Fibroblast of skin of back (primary cell): ENCODE data around the gene FOXP1.

Experiments used
- DNase-seq: peaks from one replicate; pipeline ENCODE4 v3.0.0-alpha.2; 2013

The FOXP1 gene

GRCh38 chr3:71120012-71120411 lies 463.5 kb downstream of the FOXP1 start:
- DNase-seq, result no peak

DNA sequence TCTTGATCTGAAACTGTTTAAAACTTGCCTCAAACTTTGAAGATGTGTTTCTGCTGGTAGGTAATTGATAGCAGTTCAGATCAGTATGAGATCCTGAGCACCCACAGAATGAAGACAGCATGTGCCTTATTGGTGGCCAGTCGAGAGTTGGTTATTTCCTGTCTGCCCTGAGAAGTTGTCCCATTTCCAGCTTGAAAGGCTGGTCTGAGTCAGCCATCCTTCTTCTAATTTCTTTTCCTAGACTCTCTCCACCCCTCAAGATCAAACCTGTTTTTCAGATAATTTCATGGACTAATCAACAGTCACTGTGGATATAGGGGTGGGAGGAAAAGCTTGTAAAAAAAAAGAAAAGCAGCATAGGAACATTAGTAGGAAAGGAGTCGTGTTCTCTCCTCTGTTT lies 464.4 kb downstream of the FOXP1 start:
- peak; percentile 54 for DNase-seq

GRCh38 chr3:71118436-71118835 lies 465.1 kb downstream of the FOXP1 start:
- no peak for DNase-seq

GRCh38 chr3:71117572-71118247 lies 465.8 kb downstream of the FOXP1 start:
- DNase-seq, result peak; percentile 73

DNA sequence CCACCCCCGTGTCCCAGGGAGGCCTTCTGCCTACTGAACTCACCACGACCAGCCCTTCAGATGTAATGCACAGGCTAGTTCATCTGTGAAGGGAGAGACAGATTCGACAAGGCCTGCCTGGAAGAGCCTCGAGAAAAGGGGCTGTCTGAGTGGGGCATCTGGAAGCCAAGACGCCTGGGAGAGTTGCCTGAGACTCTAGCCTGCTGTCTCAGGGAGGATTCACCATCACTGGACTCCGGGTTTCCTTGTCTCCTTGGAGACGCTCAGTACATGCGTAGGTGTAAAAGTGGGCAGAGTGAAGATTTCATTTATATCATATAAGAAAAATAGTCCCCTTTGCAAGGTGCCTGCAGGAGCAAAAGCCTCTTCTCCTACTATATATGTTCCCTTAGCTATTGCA lies 468.9 kb downstream of the FOXP1 start:
- DNase-seq, result no peak

- no peak for DNase-seq
Observed at GRCh38 chr3:71112576-71112975, 471.0 kb downstream of the FOXP1 start.

- peak; percentile 92 for DNase-seq
Observed at GRCh38 chr3:71111784-71112440, 471.6 kb downstream of the FOXP1 start.

DNA sequence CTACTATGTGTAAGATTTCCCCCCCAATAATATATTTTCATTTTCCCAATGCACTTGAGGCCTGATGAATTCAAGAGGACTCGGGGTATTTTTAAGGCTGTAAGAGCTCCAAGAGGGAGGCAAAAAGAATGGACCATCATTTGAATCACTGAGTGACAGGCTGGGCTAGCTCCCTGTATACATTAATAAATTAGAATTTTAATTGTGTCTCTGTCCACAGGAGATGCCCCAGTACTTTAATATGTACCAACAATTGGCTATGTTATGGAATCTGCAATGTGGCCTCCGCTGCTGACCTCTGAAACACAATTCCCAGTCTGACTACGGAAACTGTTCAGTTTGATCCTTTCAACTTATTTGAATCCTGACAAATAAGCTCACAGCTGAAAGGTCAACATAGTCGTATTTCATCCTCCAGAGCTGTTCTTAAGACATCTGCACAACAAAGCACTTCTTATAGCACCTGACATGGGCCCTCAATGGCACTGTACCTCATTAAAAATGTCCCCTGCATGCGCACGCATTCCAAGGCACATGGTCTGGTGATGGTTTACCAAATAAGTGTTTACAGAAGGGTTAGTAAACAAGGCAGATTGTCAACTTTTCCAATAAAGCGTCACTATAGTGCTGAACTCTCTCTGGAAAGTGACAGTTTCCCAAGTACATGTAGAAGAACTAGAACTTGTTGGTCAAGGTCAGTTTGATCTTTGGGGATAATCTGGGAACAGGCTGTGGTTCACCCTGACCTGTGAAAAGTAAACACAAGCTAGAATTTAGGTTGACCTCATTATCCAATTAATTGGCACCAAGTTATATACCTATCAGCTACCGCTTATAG lies 472.9 kb downstream of the FOXP1 start:
- DNase-seq, result no peak

DNA sequence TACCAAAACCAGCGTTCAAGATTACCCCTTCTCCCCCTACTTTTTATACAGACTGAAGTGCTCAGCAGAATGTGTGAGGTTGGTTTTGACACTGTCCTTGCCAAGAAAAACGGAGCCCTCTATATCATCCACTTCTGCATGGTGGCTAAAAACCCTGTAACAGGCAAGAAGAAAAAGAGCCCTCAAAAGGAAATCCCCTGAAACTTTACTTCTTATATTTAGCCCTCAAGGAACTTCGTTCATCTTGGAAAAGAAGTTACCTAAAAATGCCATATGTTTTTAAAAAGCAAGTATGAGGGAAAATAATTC lies 473.6 kb downstream of the FOXP1 start:
- DNase-seq, result no peak

- DNase-seq, result peak; percentile 91
Observed at GRCh38 chr3:71109241-71109976, 474.1 kb downstream of the FOXP1 start.

GRCh38 chr3:71107926-71108325 lies 475.6 kb downstream of the FOXP1 start:
- DNase-seq, result no peak

GRCh38 chr3:71104976-71105375 lies 478.6 kb downstream of the FOXP1 start:
- no peak for DNase-seq

DNA sequence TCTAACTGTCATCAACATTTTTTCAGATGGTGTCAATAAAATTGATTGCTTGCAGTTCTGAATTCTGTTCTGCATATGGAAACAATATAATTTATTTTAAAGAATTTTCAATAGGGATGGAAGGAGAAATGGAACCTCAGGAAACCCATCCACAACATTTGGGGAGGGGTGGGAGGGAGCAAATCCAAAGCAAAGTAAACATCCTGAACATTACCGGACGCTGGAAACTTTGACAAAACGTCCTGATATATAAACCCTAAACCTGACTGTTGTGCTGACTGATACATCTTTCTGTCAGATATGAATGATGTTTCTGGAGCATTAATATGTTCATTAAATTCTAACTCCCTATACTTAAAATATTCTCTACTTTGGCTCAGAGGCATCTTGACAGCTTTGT lies 479.0 kb downstream of the FOXP1 start:
- DNase-seq, result no peak

GRCh38 chr3:71104121-71104541 lies 479.4 kb downstream of the FOXP1 start:
- DNase-seq, result peak; percentile 96

DNA sequence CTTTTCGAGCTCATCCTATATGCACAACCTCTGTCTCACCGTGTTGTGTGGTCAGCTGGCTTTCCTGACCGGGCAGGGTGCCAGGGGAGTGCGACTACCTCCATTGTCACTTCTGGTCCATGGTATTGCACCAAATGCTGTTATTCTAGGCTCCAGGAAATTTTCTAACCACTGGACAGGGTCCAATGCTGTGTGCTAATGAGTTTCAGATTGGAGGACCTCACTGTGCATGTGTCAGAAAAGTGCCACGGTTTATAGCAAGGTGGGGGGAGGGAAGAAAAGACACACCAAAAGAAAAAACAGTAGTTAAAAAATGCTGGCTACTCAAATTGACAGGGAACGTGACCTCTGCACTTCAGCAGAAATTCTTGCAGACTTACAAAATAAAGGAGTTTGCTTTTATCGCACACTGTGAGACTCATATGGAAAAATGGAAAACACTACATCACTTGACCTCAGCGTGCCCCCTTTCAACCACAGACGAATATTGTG lies 480.1 kb downstream of the FOXP1 start:
- peak; percentile 93 for DNase-seq

GRCh38 chr3:71102111-71102983 lies 481.2 kb downstream of the FOXP1 start:
- peak; percentile 98 for DNase-seq

GRCh38 chr3:71101626-71102025 lies 481.9 kb downstream of the FOXP1 start:
- DNase-seq, result peak; percentile 66

GRCh38 chr3:71101014-71101413 lies 482.5 kb downstream of the FOXP1 start:
- peak; percentile 91 for DNase-seq

DNA sequence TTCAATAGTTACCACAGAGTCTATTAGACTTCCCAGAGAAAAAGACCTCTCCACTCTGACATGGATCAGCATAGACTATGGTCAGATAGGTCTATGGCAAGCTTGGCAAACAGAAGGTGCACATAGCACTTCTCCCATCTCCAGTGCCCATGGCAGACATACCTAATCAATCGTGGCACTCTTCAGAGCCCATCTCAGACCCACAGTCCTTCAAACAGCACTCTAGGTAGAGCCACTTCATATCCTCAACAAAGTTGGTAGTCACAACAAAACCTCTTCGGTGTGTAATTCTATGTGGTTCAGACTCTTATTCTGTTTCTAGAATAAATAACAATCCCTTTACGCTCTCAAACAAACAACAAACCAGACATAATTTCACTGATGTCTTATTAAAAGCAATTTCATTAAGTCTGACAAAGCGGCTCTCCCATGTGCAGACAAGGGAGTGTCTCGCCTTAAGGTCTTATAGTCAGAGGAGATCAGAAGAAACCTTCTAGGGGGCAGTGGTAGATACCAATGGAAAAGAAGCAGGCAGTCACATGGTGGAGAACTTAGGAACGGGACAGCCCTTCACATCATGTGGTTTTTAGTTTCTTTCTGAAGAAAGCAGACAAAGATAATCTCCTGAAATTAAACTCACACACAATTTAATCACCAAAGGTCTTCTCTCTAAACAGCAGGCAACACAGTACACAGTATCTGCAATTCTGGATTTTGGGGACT lies 483.4 kb downstream of the FOXP1 start:
- no peak for DNase-seq

DNA sequence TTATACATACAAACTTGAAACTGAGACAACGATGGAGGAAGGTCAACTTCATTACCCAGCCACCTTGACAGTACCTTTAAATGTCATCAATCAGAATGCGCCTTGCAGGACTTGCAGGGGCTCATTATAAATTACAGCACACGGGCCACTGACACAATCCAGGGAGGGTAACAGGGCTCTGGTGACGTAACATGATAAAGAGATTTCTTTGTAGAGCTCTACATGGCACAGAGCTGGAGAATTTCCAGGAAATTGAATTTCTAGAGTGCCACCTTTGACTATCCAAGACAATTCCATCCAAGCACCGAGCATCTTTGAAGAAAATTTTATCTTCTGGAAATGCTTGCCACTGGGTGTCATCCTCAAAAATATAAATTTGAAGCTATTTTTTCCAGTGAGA lies 486.0 kb downstream of the FOXP1 start:
- no peak for DNase-seq
